Measurements from ENCODE around the gene MGME1.

The MGME1 gene

DNA sequence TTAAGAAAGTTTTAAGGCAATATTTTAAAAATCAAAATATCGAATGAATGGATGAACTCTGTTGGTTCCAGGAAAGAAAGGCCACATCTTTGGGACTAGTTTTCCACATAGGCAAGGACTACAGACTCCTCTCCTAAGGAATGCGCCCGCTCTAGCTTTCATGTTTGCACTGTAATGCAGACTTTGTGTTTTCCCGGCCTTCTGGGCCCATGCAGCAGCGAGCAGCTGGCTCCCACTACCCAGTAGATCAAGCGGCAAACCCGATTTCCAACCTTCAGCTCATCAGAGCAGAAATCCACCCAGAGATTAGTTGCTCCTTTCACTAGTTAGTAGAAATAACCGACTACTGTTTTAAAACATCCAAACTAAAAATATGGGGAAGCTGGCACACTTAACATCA, 61.2 kb downstream of the MGME1 start:
- no peak for DNase-seq

DNA sequence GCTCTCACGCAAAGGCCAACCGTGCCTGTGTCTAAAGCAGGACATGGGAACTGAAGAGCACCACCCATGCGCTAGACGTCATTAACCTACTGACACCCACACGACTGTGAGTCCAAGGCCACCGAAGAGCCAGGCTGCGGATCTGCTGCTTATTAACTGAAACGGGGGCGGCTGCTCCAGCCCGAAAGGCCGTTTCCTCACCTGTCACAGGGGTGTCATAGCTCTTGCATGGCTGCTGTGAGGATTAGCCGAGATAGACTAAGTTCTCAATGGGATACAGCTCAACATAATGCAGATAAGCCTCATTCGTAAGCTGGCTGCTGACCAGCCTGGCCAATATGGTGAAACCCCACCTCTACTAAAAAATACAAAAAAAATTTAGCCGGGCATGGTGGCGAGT, 62.2 kb downstream of the MGME1 start:
- DNase-seq = no peak

DNA sequence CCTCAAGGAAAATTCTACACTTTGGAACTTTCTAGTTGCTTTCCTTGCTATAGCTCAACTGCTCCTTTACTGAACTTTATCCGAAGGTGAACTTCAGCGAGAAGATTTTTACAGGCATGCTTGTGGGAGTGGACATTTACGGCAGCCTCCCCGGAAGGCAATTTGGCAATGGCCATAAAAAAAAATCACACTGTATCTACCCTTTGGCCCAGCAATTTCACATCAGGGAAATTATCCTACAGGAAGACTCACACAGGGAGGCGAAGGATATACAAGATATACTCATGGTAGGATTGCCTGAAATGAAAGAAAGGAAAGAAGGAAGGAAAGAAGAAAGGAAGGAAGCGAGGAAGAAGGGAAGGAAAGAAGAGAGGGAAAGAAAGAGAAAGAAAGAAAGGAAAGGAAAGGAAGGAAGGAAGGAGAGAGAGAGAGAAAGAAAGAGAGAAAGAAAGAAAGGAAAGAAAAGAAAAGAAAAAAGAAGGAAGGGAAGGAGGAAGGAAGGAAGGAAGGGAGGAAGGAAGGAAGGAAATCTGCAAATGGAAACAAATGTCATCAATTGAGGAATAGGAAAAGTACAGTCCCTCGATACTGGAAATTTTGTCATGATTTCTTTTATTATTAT, 63.2 kb downstream of the MGME1 start:
- no peak for DNase-seq

DNA sequence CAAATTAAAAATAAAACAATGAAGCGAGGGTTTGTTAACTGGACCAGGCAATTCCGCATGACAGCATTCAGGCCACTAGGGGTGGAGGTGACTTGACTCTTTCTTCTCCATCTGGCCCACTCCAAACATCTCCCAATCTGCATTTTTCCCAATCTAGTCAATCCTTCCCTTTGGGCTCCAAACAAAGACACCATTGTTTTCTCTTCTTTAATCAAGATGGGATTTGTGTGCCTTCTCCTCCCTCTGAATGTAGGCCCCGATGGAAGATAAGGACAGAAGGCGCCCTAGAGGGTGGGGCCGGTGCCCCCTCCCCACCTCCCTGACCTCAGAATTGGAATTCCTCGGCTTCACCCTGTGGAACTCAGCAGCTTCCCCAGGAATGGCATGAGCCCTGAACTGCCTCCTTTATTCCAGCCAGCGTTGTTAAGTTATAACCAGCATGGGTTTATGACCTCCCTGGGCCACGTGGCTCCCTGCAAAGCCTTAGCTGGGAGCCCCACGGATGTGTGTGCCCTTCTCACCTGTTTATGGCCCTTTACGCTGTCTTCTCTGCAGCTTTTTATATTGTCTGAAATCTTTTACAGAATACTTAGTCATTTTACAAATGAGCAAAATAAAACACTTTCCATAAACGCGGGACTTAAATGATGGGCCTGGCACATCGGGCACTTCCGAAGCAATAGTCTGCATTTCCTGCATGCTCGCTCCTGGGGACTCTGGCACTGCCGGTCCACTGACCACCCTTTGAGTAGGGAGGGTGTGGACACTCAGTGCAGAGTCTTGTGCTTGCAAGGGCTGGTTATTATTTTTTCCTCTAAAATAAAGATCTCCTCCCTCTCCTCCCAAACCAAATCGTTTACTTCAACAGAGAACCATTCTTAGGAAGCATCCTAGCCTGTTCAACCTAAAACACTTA, 64.4 kb downstream of the MGME1 start:
- no peak for DNase-seq

DNA sequence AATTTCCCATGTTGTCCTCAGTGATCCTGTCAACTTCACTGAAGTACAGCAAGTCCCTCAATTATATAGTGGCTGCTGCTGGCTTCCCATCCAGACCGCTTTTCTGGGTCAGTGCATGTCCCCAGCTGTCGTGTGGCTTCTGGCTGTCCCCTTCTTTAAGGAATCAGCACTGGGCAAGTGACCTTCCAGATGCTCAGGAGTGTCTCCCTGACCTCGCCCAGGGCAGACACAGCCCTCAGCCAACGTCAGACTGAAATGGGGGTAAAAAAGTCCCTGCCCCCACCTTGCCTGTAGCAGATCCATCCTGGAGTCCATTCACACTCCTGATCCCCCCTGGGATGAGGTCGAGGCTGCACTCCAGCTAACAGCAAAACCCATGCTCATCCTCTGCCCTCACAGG, 65.2 kb downstream of the MGME1 start:
- no peak for DNase-seq

DNA sequence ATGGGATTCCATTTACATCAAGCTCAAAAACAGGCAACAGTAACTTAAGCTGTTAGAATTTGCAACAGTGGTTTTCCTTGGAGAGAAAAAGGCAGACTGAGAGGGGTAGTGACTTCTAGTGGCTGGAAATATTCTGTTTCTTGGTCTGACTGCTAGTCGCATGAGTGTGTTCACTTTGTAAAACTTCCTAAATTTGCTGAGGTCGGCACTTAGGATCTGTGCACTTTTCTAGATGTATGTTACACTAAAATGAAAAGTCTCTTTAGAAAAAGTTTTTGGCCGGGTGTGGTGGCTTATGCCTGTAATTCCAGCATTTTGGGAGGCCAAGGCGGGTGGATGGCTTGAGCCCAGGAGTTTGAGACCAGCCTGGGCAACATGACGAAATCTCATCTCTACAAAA, 70.2 kb downstream of the MGME1 start:
- DNase-seq = no peak
